GM19238 (cell line): ENCODE results near the gene PROSER3.

Experiments used
- DNase-seq: peaks from one replicate; pipeline ENCODE4 v3.0.0; 2011; ENCODE audit warnings: low spot score; ENCODE audit not compliant: insufficient read length

The PROSER3 gene

DNA sequence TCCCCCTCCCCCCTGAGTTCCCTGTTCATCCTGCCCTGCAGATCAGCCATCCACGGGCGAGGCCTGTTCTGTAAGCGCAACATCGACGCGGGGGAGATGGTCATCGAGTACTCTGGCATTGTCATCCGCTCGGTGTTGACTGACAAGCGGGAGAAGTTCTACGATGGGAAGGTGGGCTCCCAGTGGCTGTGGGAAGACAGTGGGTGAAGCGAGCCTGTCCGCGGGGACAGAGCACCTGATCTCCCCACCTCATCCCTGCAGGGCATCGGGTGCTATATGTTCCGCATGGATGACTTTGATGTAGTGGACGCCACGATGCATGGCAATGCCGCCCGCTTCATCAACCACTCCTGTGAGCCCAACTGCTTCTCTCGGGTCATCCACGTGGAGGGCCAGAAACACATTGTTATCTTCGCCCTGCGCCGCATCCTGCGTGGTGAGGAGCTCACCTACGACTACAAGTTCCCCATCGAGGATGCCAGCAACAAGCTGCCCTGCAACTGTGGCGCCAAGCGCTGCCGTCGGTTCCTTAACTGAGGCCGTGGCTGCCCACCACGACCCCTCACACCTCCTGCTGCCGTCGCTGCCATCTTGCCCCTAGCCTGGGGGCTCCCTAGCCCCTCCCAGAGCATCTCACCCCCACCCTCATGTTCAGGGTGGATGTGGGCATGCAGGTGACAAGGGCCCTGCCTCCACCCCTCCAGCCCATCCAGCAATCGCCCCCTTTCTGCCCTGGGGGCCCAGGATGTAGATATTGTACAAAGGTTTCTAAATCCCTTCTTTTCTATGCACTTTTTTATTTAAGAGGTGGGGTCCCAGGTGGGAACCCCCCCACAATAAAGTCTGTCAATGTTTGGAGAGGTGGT, 19.7 kb upstream of the PROSER3 start:
- no peak for DNase-seq

DNA sequence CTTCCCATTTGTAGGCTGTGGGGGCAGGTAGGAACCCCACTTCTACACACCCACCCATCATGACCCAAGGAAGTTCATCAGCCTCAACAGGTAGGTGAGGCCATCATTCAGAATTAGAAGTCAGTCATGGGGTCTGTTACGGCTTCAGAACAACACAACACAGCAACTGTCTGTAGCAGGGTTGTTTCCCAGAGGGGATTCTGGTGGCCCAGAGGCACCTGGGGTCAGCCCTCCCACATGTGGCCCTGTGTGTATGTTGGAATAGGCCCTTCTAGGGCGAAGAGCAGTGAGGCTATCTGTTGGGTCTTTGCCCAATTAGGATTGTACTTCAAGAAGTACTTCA, 19.1 kb upstream of the PROSER3 start:
- DNase-seq = no peak

DNA sequence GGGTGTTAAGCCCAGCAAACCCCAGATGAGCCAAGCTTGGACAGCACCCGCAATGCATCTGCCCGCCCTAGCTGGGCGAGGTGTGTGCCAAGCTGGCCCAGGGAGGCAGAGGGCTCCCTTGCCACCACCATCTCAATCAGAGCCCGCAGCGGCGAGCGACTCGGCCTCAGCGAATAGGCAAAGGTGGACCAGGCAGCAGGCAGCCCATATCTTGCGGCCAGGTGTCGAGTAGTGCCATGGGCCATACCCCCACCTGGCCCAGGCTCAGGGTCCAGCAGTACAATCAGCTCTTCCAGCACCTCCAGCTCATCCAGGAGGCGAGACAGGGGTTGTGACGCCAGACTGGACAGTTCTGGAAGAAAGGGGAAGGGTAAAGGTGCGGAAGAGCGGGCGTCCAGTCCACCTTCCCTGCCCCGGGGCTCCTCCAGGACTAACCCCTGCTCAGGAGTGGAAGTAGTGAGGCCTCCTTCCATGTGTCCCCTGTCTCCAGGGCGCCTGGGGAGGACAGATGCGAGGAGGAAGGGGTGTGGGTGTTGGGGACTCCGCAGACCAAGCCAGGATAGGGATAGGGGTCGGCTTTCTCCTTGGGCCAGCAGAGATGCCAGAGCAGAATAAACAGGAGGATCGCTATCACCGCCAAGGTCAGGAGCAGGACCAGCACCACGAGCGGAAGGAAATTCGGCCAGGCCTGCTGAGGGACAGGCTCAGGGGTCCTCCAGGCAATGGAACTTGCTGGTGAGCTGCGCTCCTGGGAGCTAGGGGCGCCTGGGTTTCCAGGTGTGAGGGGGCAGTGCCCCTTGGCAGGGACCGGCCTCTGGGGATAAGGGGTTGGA, 18.5 kb upstream of the PROSER3 start:
- no peak for DNase-seq

DNA sequence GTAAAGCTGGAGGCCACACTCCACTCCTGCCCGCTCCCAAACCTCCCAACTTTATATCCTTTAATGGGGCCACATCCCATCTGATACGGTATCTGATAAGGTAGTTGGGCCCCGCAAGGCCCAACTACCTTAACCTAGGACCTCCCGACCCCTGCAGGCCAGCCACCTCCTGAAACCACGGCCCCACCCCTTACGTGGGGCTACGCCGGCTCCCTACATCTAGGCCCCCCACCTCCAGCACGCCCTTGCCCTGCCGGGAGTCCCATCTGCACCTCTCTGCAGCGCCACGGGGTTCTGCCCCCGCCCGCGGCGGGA, 17.9 kb upstream of the PROSER3 start:
- DNase-seq = peak; percentile 70

DNA sequence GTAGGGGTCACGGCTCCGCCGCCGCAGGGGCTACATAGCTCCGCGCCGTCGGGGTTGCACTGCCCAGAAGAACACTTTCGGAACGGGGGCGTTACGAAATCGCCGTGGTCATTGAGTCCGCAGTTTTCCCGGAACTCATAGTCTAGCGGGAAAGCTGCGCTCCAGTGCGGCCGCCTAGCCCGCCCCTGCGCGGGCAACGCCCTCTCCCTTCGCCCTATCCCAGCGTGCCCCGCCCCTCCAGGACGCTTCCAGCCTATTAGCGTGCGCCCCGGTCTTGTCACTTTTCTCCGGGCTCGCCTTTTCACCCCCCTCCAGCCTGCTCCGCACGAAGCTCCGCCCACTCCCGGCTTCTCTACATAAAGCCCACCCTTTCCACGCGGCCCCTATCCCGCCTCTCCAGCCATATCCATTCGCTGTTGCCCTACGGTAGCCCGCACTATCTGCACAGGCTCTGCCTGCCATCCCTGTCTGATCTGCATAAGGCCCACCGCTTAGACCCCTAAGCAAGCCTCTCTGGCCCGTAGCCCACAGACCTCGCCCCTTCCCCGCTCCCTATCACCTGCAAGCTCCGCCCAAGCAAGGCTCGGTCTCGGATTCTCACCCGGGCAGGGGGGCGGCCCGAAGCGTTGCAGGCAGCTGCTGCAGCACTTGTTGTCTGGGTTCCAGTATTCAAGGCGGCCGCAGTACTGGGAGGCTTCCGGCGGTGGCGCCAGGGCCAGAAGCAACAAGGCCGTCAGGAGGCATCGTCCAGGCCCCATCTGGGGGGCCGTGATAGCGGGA, 17.4 kb upstream of the PROSER3 start:
- DNase-seq = peak; percentile 99

DNA sequence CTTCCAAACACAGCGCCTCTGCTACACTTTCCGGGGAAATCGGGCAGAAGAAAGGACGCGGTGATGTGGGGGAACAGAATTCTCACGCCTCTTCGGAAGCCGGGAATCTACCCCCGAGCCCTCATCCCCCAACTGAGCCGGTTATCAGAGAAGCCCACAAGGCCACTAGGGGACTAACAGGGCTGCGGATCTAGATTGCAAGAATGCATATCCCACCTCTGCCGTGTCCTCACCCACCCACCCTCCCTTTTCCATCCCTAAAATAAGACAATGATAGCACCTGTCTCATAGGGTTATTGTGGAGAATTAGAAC, 16.8 kb upstream of the PROSER3 start:
- DNase-seq = no peak

DNA sequence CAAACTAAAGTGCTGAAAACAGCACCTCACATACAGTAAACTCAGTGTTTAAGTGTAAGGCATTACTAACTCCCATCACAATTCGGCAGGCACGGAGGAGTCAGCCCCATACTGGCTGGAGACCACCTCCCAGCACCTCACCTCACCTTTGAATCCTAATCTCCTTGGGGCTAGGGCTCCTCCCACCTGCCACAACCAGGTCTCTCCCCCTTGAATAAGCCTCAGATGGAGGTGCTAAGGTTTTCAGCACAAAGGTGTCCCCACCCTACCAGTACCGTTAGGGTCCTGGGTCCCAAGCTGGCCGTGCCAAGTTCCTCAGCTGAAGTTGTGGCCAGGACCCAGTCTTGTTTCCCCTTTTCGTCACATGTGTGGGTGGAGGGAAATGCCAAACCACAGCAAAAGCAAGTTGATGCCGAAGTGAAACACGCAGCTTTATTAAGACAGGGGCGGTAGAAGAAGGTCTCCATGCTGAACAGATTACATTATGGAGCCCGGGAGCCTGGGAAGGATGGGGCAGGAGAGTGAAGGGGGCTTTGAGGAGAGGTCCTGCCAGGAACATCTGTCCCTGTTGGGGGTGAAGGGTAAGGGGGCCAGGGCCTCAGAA, 15.8 kb upstream of the PROSER3 start, which contains the start of gene IGFLR1:
IGFLR1 (minus strand) TSS at position 332 of the 604 bp plus-strand sequence. CDS start 1,272 bp downstream, outside the sequence.
- DNase-seq = no peak

DNA sequence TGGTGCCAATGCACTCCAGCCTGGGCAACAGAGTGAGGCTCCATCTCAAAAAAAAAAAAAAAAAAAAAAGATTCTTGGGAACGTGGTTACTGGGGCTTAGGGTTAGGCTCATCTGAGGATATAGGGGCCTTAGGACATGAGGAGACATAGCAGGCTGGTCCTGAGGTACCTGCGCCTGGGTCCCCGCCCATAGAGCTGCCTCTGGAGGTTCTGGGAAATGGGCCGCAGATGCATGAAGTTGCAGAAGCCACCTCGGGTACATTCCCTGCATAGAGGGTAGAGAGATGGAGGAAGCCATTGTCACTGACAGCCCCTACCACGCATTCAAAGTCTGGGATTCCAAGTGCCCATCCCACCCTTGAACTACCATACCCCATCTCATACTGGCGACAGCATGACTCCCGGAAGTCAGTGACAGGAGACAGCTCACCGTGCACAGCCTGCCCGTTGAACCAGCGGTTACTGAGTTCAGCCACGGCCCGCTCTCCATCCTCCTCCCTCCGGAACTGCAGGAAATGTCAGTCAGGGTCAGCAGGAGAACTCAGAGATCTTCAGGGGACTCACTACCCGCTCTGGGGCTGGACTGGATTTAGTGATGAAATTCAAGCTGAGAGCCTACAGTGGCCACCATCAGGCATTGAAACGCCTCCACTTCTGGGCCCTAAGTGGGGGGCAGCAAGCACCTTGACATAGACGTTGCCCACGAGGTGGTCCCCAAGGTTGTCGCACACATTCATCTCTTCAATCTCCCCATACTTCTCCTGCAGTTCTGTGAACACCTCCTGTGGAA, 14.1 kb upstream of the PROSER3 start:
- no peak for DNase-seq

DNA sequence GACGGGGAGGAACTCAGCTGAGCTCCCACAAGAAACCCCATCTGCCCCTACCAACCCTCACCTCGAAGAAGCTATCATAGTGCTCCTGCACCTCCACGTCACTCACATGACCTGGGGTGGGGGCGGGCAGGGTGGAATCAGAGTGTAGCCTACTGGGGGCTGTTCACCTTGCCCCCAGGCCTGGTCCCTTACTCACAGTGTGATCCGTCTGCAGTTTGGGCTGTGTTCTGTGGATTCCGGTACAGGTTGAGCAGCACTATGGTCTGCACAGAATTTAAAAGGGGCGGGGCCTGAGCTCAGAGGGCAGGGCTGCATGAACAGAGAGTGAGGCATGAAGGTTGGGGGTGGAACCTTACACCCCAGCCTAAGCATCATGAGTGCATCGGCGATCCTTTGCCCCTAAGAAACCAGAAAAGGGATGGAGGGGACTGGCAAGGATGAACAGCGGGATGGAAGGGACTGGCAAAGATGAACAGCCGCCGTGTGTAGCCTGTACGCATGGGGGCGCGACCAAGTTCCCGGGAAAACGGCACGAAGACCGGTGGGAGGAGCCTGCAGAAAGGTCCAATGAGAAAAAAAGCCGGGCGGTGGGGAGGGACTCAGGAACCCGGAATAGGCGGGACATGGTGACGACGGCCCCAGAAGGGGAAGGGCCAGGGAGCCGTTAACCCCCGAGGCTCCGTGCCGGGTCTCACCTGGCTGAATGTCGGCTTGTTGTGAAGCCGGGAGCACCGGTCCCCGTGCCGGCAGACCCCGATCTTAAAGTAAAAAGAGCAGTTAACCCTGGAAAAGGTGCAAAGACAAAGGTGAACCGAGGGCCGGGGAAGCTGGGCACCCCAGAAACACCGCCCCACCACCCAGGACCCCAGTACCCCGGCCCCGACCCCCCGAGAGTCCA, 13.3 kb upstream of the PROSER3 start:
- DNase-seq = peak; percentile 62

DNA sequence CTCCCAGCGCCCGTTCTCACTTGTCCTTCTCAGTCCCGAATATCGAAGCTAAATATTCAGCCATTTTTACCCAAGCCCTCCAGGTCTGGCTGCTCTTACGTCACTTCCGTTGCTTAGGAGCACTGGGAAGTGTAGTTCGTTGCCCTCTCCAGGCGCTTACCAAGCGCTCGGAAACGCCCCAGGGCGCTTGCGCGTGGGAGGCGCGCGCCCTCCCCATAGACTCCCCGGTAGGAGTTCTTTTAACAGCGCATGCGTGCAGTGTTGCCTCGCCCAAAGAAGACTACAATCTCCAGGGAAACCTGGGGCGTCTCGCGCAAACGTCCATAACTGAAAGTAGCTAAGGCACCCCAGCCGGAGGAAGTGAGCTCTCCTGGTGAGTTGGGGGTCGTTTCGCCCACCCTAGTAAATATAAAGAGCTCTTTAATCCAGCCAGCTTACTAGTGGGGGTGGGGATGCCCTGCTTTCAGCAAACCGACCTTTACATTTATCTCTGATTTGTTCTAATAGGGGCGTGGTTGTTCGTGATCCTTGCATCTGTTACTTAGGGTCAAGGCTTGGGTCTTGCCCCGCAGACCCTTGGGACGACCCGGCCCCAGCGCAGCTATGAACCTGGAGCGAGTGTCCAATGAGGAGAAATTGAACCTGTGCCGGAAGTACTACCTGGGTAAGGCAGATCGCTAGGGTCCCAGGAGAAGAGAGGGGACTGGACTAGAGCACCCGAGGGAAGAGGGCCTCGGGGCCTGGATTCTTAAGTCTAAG, 12.5 kb upstream of the PROSER3 start, which contains the start of the genes PSENEN and U2AF1L4:
PSENEN (plus strand) TSS at position 324 of the 759 bp plus-strand sequence; CDS start at position 604, 280 bp downstream.
U2AF1L4 (minus strand) TSS at position 91 of the 759 bp plus-strand sequence; CDS start at position 64, 27 bp downstream.
- DNase-seq = peak; percentile 76

DNA sequence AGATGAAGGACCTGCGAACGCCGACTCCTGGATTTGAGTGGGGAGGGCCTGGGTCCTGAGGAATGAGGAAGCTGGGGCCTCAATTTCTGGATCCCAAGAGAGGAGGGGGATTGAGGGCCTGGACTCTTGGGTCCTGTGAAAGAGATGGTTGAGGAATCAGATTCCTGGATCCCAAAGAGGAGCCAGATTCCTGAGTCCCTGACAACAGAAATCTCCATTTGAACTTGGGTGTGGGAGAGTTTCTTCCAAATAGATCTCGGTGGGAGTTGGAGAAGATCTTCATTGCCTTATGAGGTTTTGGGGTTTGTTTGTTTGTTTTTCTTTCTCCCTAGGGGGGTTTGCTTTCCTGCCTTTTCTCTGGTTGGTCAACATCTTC, 11.9 kb upstream of the PROSER3 start:
- DNase-seq = no peak

DNA sequence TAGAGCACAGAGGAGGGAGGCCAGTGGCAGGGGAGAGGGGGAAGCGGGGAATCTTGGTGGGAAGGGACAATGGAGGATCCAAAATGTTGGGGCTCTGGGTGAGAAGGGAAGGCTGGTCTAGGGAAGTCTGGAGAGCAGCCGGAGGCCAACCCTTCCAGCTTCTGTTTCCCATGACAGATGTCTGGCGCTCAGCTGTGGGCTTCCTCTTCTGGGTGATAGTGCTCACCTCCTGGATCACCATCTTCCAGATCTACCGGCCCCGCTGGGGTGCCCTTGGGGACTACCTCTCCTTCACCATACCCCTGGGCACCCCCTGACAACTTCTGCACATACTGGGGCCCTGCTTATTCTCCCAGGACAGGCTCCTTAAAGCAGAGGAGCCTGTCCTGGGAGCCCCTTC, 11.4 kb upstream of the PROSER3 start:
- DNase-seq = no peak

DNA sequence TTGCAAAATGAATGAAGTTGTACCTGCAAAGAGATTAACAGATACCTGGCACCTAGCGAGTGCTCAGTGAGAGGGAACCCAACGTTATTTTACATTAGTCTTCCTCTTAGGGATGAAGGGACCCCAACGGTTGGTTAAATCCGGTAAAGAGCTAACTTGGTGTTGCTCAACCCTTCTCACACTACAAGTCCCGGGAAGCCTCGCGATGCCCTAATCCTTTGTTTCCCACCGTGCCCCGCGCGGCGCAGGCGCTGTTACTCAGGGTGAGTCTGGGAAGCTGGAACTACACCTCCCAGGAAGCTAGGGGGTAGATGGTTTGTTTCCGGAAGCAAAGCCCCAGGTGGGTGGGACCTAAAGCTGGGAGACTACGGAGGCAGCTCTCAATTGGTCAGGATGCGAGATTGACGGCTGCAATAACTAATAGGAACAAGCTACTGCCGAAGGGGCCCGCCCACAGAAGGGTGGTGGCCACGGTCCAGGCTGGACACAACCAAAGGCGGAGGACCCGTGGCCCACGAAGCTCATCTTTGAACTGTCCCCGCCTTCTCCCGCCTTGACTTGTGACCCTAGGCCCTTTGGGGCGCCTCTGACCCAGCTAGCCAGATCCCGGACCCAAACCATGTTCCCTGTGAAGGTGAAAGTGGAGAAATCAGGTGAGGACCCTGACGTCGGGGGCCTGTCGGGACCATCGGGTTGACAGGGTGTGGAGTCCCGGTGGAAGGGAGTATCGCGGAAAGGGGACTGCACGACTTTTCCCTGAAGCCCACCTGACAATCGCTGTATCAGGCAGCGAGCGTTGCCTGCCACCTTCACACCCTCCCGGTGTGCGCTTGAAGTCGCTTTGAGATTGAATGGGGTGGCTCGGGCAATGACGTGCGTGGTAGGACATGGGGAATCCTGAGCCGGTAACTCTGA, 9.6 kb upstream of the PROSER3 start, which contains the start of gene LIN37:
LIN37 (plus strand) TSS at position 471 of the 915 bp plus-strand sequence; CDS start at position 620, 149 bp downstream.
- peak; percentile 91 for DNase-seq

DNA sequence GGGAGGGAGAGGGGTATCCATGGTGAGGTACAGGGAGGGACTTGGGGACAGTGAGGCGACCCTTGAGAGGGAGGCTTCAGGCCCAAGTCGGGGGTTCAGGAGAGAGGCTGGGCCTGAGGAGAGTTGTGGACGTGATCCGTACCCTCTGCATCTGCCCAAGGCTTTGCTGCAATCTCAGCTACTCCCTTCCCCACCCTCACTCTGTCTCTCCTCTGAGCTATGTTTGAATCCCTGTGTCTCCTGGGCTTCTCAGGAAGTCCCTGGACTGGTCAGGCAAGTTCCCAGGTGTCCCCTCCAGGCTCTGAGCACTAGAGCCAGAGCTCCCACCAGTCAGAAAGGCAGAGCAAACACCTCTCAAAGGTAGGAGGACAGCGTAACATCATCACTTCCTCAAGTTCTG, 7.8 kb upstream of the PROSER3 start:
- no peak for DNase-seq

DNA sequence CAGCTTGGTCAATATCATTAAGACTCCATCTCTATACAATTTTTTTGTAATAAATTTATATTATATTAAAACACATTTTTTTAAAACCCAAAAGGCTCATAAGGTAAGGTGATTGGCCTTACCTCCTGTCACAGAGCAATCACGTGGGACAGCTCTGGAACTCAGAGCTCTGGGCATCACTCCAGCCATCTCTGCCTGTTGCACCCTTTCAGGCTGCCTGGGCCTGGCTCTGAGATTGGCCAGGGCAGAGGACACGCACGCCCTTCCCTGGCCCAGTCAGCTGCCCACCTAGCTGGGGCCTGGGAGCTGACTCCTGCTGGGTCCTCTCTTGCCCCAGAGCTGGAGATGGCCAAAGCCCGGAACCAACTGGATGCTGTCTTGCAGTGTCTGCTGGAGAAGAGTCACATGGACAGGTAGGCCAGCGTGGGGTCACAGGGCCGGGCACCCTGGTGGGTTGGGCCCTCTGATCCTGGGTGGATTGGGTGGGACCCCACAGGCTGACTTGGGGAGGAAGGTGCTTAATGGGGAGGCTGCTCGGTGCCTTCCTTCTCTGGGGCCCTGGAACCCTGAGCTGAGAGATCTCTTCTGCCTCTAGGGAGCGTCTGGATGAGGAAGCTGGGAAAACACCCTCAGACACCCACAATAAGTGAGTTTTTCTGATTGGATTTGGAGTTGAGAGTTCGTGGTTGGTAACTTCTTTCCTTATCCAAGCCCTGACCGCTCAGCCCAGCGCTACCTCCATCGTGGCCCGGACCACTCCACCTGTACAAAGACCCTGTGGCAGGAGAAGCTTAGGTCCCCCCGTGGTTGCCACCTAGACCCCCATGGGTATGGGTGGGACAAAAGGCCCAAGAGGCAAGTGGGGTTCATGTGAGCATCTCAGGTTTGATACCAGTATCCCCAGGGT, 5.9 kb upstream of the PROSER3 start:
- DNase-seq = no peak

DNA sequence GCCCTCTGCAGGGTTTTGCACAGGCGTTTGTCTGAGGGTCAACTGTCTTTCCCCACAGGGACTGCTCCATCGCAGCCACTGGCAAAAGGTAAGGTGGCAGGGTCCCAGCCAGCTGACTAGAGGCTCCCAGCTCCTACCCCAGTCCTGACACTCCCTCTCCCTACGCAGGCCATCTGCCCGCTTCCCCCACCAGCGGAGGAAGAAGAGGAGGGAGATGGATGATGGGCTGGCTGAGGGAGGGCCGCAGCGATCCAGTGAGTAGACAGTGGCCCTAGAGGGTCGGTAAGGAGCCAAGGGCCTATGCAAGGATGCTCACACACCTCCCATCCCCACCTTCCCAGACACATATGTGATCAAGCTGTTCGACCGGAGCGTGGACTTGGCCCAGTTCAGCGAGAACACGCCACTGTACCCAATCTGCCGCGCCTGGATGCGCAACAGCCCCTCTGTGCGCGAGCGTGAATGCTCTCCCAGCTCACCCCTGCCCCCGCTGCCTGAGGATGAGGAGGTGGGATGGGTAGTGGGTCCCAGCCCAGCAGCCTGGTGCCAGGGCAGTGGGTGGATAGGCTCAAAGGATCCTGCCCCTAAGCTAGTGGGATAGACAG, 5.1 kb upstream of the PROSER3 start:
- no peak for DNase-seq
